Vagina (tissue), 2 donors: ENCODE results near the gene FCHO1.

ENCODE experiments used
- CTCF ChIP-seq, 3 experiments: fragments of 450-650 bp in 2 of 3; fragments of 200-600 bp in 1 of 3; sonication (generic) in 1 of 3; IDR thresholded peaks; one replicate each; pipeline ENCODE4 v1.5.1; 2017 to 2019; ENCODE audit warnings: antibody characterized with exemption in 3 of 3, mild to moderate bottlenecking in 2 of 3, moderate library complexity in 2 of 3
- POLR2A ChIP-seq, 2 donors: fragments of 450-650 bp; IDR thresholded peaks; one replicate each; pipeline ENCODE4 v1.6.1; 2017; ENCODE audit warnings: antibody characterized with exemption in 2 of 2, mild to moderate bottlenecking in 2 of 2, moderate library complexity in 2 of 2
- POLR2AphosphoS5 ChIP-seq, 2 donors: sonication (generic); formaldehyde crosslinking; IDR thresholded peaks; one replicate each; pipeline ENCODE4 v1.9.0; 2017; ENCODE audit warnings: antibody characterized with exemption in 2 of 2, mild to moderate bottlenecking in 2 of 2, low read depth in 1 of 2; ENCODE audit not compliant: insufficient read depth in 1 of 2

GRCh38 chr19:17832443-17833208 lies 81.3 kb downstream of the FCHO1 start:
- TF ChIP-seq CTCF (IDR thresholded peaks at IDR 0.05) (no peak), POLR2A (IDR thresholded peaks at IDR 0.05) (no peak), POLR2AphosphoS5 (IDR thresholded peaks at IDR 0.05; ENCODE audit: insufficient read depth in 1 of 2, low read depth in 1 of 2) (no peak)
